Esophagus squamous epithelium (tissue), 4 donors: ENCODE measurements around the gene HNMT.

Experiments
- POLR2A ChIP-seq, 4 donors: fragments of 450-650 bp; IDR thresholded peaks; one replicate each; pipeline ENCODE4 v1.6.1; 2017; ENCODE audit warnings: antibody characterized with exemption in 4 of 4, mild to moderate bottlenecking in 4 of 4, moderate library complexity in 3 of 4
- TF ChIP-seq, protein P1 (sequence below), 6 experiments: fragments of 450-650 bp in 4 of 6; fragments of 200-600 bp in 2 of 6; sonication (generic) in 2 of 6; IDR thresholded peaks; one replicate each; pipeline ENCODE4 v1.5.1; 2016 to 2019; ENCODE audit warnings: antibody characterized with exemption in 6 of 6, mild to moderate bottlenecking in 4 of 6, moderate library complexity in 4 of 6

DNA sequence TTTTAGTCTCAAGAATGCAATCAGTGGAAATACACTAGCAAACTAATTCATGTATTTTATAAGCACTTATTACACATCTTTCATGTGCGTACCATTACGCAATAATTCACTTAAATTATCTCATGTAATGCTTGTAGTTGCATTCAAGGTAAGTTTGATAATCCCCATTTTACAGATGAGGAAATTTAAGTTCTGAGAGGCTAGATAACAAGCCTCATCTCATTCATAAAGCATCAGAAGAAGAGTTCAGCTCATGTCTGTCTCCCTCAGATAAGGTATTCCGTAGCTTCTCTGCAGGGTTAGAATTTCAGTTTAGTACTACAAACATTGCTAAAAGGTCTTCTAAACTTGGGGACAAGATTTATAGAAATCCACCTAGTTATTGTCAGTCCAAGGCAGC lies 47.8 kb downstream of the HNMT start:
- TF ChIP-seq, protein P1, sequence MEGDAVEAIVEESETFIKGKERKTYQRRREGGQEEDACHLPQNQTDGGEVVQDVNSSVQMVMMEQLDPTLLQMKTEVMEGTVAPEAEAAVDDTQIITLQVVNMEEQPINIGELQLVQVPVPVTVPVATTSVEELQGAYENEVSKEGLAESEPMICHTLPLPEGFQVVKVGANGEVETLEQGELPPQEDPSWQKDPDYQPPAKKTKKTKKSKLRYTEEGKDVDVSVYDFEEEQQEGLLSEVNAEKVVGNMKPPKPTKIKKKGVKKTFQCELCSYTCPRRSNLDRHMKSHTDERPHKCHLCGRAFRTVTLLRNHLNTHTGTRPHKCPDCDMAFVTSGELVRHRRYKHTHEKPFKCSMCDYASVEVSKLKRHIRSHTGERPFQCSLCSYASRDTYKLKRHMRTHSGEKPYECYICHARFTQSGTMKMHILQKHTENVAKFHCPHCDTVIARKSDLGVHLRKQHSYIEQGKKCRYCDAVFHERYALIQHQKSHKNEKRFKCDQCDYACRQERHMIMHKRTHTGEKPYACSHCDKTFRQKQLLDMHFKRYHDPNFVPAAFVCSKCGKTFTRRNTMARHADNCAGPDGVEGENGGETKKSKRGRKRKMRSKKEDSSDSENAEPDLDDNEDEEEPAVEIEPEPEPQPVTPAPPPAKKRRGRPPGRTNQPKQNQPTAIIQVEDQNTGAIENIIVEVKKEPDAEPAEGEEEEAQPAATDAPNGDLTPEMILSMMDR (IDR thresholded peaks at IDR 0.05), result no peak
- no peak for TF ChIP-seq POLR2A (IDR thresholded peaks at IDR 0.05)
